Activated gamma-delta T cell (primary cell): ENCODE results near the gene RBMY1F.
"Not testable (repeated sequence)": the region's sequence is repeated elsewhere in the genome, so short reads cannot be mapped to it uniquely, and the experiment has no call there.

Experiments used
- DNase-seq: peaks from one replicate; lab custom pipeline; 2025; lab: John Stamatoyannopoulos, UW
- total RNA-seq, 2 donors: gene quantifications; one replicate each; lab custom pipeline; 2026; lab: John Stamatoyannopoulos, UW

Gene RBMY1F
- total RNA-seq, result 0 reads per million in 2 donors

- not testable (repeated sequence) for DNase-seq
These were observed at the start of gene RBMY1F for GRCh38 chrY:22182823-22183222. Gene RBMY1F, minus strand, starts transcription at chrY:22182923. Its CDS starts 1,954 bp downstream, at chrY:22180969.

DNA sequence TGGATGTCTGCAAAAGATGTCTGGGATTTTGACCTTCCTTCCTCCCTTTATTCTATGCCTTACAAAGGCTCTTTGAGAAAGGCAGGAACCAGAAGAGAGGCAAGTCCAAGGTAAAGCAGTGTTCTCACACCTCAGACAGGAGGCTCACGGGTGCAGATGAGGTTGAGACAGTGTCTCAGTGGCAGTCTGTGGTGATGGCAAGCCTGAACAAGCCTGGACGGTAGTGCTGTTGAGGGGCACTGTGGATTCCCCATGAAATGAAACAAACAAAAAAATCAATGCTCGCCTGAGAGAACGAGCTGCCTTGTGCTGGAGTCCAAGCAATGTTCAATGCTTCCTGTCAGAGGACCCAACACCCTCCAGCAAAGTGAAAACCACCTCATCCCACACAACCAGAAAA lies 31.6 kb downstream of the RBMY1F start:
- not testable (repeated sequence) for DNase-seq

DNA sequence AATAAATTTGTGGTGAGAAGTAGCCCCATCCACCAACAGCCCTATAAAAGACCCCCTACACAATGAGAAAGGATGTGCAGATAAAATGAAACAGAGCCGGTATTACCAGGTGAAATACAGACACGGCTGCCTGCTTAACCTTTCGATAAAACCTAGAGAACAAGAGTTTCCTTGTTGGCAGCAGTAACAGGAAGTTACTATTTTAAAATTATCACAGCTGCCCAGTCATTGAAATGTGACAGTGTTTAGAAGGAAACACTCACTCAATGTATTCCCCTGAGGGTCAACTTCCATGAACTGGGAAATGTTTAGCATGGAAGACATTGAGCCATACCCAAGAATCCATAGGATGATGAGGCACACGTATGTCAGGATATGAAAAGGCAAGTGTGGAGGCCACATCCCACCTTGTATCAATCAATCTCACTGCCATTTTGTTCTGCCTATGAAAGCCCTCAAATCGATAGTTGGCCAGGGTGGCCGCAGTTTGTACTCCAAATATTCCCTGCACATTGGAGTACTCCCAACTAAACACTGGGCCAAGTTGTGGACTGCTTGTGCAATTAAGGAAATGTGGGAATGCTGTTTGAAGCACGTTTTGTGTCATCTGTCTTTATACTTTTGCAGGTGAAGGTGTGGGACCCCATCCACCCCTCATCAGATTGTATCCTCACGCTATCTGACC lies 41.6 kb downstream of the RBMY1F start:
- DNase-seq, result not testable (repeated sequence)

- DNase-seq, result not testable (repeated sequence)
These were observed 48.0 kb downstream of the RBMY1F start for GRCh38 chrY:22134719-22135118.

DNA sequence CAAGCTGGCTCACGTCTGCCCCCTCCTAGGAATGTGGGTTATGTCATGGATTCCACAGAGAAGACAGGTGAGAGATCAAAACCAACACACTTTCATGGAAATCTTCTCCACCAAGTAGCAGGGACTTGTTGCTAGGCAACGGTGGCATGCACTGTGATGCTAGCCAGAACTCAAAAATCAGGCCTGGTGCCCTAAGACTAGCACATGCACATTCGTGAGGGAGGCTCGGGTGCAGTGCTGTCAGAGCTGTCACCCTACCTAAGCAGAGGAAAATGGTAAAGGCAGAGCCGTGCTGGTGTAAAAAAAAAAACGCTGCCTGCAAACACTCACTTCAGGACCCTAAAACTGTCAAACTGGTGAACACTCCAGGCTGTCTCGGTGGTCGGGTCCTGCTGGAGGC lies 52.2 kb downstream of the RBMY1F start:
- not testable (repeated sequence) for DNase-seq
